ENCODE measurements around the gene RXRA. TPM values are rescaled to one million over a fixed set of nuclear protein-coding genes. Genes with fewer than 3 reads are reported as not detected.
A peak's percentile ranks its signal among the peaks of the same experiment; 100 is the strongest.

The RXRA gene
- total and polyA plus RNA-seq, 3 experiments from 2014 or later = 2.1 to 10.0 (median 9.9) TPM

GRCh38 chr9:134291961-134292871 is 34.0 kb upstream of the RXRA start:
- Mint-ChIP-seq H3K9me3 (no peaks in the 10 kb centered on the region), H3K36me3 (no peaks in the 10 kb centered on the region), H3K4me3 (peak overlapping the region in 1 of 7 donors; percentile 32), H3K4me1 (peaks cover 2 to 5% (median 4%) of the 10 kb centered on the region in 3 donors), H3K27me3 (peaks cover 6 to 17% of the 10 kb centered on the region in 2 donors), H3K27ac (no peak overlapping the region)
- H3K27me3 ChIP-seq (ENCODE audit: insufficient read depth, low read length, poor library complexity, severe bottlenecking) = no peaks in the 10 kb centered on the region
- ChIA-PET CTCF (no interaction called here), POLR2A (no interaction called here)
- no peaks in the 10 kb centered on the region for H3K9me3 ChIP-seq (ENCODE audit: low read length)
- no peak overlapping the region for H3K4me3 ChIP-seq (ENCODE audit: low read length)
- no peak overlapping the region for H3K27ac ChIP-seq (ENCODE audit: low read depth, low read length)
- no peaks in the 10 kb centered on the region for H3K4me1 ChIP-seq (ENCODE audit: insufficient read depth, low read length)
- no peaks in the 10 kb centered on the region for H3K36me3 ChIP-seq (ENCODE audit: insufficient read depth, low read length)
- no peak for DNase-seq

GRCh38 chr9:134293031-134293521 is 33.2 kb upstream of the RXRA start:
- no peaks in the 10 kb centered on the region for H3K36me3 ChIP-seq (ENCODE audit: insufficient read depth, low read length)
- no peak overlapping the region for H3K27ac ChIP-seq (ENCODE audit: low read depth, low read length)
- H3K4me1 ChIP-seq (ENCODE audit: insufficient read depth, low read length) = no peaks in the 10 kb centered on the region
- ChIA-PET POLR2A (no interaction called here), CTCF (no interaction called here)
- no peak overlapping the region for H3K4me3 ChIP-seq (ENCODE audit: low read length)
- Mint-ChIP-seq H3K27ac (no peak overlapping the region), H3K27me3 (peaks cover 6 to 20% of the 10 kb centered on the region in 2 donors), H3K4me3 (peak overlapping the region in 2 of 7 donors; percentile 8 to 32), H3K36me3 (no peaks in the 10 kb centered on the region), H3K4me1 (peaks cover 2 to 5% (median 4%) of the 10 kb centered on the region in 3 donors), H3K9me3 (no peaks in the 10 kb centered on the region)
- H3K27me3 ChIP-seq (ENCODE audit: insufficient read depth, low read length, poor library complexity, severe bottlenecking) = no peaks in the 10 kb centered on the region
- DNase-seq = no peak
- H3K9me3 ChIP-seq (ENCODE audit: low read length) = no peaks in the 10 kb centered on the region

DNA sequence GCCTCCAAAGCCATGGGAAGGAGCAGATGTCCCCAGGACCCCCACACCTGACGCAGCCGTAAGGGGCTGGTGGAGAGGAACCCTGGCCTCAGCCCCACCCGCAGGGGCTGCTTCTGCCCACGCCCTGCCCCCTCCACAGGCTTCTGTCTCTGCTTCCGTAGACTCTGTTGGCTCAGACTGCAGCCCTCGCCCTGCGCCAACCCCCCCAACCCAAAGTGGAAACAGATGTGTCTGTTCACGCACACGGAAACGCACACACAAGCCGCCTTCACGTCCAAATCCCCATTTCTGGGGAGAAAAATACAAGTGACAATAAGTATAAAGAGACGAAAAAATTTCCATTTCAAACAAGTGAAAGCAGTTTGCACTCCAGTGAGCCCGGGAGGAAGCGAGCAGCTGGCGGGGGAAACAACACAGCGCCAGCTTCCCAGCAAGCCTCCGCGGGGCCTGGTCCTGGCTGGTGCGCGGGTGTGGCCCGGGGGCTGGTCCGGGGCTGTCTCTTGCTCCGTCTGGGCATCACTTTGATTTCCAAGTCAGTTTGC is 32.6 kb upstream of the RXRA start:
- Histone ChIP-seq H3K4me3 (ENCODE audit: low read length) (no peak overlapping the region), H3K27ac (ENCODE audit: low read depth, low read length) (no peak overlapping the region), H3K27me3 (ENCODE audit: insufficient read depth, low read length, poor library complexity, severe bottlenecking) (no peaks in the 10 kb centered on the region), H3K9me3 (ENCODE audit: low read length) (no peaks in the 10 kb centered on the region), H3K4me1 (ENCODE audit: insufficient read depth, low read length) (no peaks in the 10 kb centered on the region), H3K36me3 (ENCODE audit: insufficient read depth, low read length) (no peaks in the 10 kb centered on the region)
- ChIA-PET CTCF (interaction anchor here (1.6 kb wide), 1 partner anchor 9 kb away, joined by 3 read pairs; no protein-coding TSS in a partner anchor), POLR2A (no interaction called here)
- no peaks in the 10 kb centered on the region for H3K36me3 Mint-ChIP-seq
- peaks cover 2 to 5% (median 4%) of the 10 kb centered on the region in 3 donors for H3K4me1 Mint-ChIP-seq
- H3K9me3 Mint-ChIP-seq = no peaks in the 10 kb centered on the region
- no peak for DNase-seq
- peaks cover 6 to 20% of the 10 kb centered on the region in 2 donors for H3K27me3 Mint-ChIP-seq
- no peak overlapping the region for H3K27ac Mint-ChIP-seq
- H3K4me3 Mint-ChIP-seq = peak overlapping the region in 5 of 7 donors; percentile 33 to 78 (median 49)

DNA sequence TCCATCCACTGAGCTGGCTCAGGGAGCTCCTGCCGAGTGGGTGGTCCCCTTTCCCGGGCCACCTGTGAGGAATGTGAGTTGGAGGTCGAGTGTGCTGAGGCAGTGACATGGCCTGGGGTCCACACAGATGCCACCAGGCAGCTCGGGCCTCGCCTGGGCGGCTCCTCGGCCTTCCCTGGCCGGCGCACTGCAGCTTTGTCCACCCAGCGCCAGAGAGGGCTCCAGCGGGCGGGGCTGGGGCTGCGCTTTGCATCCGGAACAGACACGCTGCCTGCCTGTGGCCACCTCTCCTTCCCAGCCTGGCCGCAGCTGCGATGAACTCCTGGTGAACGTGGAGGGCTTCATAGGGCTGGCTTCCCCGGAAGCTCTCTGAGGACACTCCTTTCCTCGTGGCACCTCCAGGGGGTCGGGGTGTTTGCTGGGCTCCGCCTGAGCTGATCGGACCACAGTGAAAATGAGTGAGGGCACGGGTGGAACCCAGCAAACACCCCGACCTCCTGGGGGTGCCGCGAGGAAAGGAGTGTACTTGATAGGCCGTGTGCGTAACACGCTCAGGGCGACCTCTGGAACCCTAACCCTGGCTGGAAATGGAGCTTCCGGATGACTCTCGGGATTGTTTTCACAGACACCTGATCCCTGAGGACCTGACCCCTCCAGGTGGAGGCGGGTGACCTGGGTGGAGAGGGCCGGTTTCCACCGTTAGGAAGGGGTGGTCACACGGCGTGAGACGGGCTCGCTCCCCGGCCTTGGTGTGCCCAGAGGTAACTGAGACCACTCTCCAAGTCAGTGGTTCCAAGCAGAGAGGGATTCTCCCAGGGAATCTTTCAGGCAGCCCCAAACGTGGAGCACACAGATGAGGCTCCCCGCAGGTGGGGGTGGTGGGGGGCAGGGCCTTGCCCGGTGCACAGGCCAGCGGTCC is 31.8 kb upstream of the RXRA start:
- Histone ChIP-seq H3K36me3 (ENCODE audit: insufficient read depth, low read length) (no peaks in the 10 kb centered on the region), H3K4me1 (ENCODE audit: insufficient read depth, low read length) (no peaks in the 10 kb centered on the region), H3K27ac (ENCODE audit: low read depth, low read length) (no peak overlapping the region), H3K27me3 (ENCODE audit: insufficient read depth, low read length, poor library complexity, severe bottlenecking) (no peaks in the 10 kb centered on the region), H3K9me3 (ENCODE audit: low read length) (no peaks in the 10 kb centered on the region), H3K4me3 (ENCODE audit: low read length) (no peak overlapping the region)
- Mint-ChIP-seq H3K27ac (no peak overlapping the region), H3K4me1 (peaks cover 2 to 5% (median 4%) of the 10 kb centered on the region in 3 donors), H3K27me3 (peaks cover 6 to 20% of the 10 kb centered on the region in 2 donors), H3K4me3 (no peak overlapping the region), H3K9me3 (no peaks in the 10 kb centered on the region), H3K36me3 (no peaks in the 10 kb centered on the region)
- POLR2A ChIA-PET = no interaction called here
- CTCF ChIA-PET = interaction anchor here (1.6 kb wide), 1 partner anchor 9 kb away, joined by 3 read pairs; no protein-coding TSS in a partner anchor
- DNase-seq = no peak

DNA sequence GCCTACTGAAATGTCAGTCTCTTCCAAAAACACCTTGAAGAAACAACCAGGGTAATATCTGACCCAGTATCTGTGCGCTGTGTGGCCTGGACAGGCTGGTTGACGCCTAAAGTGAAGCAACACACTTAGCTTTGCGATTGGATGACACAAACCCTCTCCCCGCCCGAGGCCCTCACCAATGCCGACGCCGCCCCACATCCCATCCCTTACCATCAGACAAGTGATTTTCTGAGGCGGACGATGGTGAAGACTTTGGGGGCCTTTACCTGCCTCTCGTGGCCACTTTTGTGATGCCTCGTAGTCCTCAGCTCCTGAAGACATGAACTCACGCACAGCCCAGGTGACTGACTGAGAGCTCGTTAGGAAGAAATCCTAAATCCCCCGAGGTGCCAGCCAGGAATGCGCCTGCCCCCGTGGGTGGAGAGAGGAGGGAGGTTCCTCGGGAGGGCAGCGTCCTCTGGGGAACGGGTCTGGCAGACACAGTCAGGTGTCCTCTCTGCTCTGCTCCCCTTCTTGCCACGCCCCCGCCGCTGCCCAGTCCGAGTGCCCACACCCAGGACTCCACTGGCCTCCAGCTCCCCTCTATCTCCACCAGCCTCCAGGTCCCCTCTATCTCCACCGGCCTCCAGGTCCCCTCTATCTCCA is 31.0 kb upstream of the RXRA start:
- peaks cover 2 to 20% of the 10 kb centered on the region in 2 donors for H3K27me3 Mint-ChIP-seq
- no peaks in the 10 kb centered on the region for H3K36me3 Mint-ChIP-seq

DNA sequence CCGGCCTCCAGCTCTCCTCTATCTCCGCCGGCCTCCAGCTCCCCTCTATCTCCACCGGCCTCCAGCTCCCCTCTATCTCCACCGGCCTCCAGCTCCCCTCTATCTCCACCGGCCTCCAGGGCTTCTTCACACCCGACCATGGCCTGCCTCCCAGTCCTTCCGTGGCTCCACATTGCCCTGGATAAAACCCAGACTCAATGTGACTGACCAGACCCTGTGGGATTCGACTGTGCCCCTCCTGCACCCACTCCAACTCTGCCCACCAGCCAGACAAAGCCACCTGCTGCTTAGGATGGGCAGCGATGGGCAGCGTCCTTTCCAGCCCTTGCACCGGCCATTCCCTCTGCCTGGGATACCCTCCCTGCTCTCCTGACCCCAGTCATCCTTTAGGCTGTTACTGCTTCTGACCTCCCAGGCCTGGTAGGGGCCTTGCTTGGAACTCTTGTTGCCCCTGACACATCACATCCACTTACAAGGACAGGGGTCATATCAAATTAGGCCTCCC is 30.5 kb upstream of the RXRA start:
- H3K4me1 Mint-ChIP-seq = peaks cover 2 to 13% (median 11%) of the 10 kb centered on the region in 3 donors
- H3K27ac ChIP-seq (ENCODE audit: low read depth, low read length) = no peak overlapping the region
- ChIA-PET POLR2A (no interaction called here), CTCF (no interaction called here)
- H3K4me1 ChIP-seq (ENCODE audit: insufficient read depth, low read length) = no peaks in the 10 kb centered on the region
- H3K36me3 ChIP-seq (ENCODE audit: insufficient read depth, low read length) = no peaks in the 10 kb centered on the region
- no peaks in the 10 kb centered on the region for H3K9me3 Mint-ChIP-seq
- no peaks in the 10 kb centered on the region for H3K36me3 Mint-ChIP-seq
- peak overlapping the region in 2 of 8 donors; percentile 28 to 47 for H3K27ac Mint-ChIP-seq
- H3K9me3 ChIP-seq (ENCODE audit: low read length) = no peaks in the 10 kb centered on the region
- H3K4me3 ChIP-seq (ENCODE audit: low read length) = no peak overlapping the region
- DNase-seq = no peak
- no peaks in the 10 kb centered on the region for H3K27me3 ChIP-seq (ENCODE audit: insufficient read depth, low read length, poor library complexity, severe bottlenecking)
- H3K4me3 Mint-ChIP-seq = peak overlapping the region in 1 of 7 donors; percentile 80
- H3K27me3 Mint-ChIP-seq = peaks cover 2 to 18% of the 10 kb centered on the region in 2 donors

More for the DNA sequence above, 31.0 kb upstream of the RXRA start:
- Mint-ChIP-seq H3K4me3 (no peak overlapping the region), H3K9me3 (no peaks in the 10 kb centered on the region), H3K4me1 (peaks cover 2 to 9% (median 5%) of the 10 kb centered on the region in 3 donors), H3K27ac (peak overlapping the region in 1 of 8 donors; percentile 47)
- H3K4me3 ChIP-seq (ENCODE audit: low read length) = no peak overlapping the region
- no peak overlapping the region for H3K27ac ChIP-seq (ENCODE audit: low read depth, low read length)
- CTCF ChIA-PET = interaction anchor here (1.6 kb wide), 1 partner anchor 10 kb away, joined by 3 read pairs; no protein-coding TSS in a partner anchor
- POLR2A ChIA-PET = no interaction called here
- no peak for DNase-seq
- no peaks in the 10 kb centered on the region for H3K27me3 ChIP-seq (ENCODE audit: insufficient read depth, low read length, poor library complexity, severe bottlenecking)
- no peaks in the 10 kb centered on the region for H3K36me3 ChIP-seq (ENCODE audit: insufficient read depth, low read length)
- no peaks in the 10 kb centered on the region for H3K4me1 ChIP-seq (ENCODE audit: insufficient read depth, low read length)
- no peaks in the 10 kb centered on the region for H3K9me3 ChIP-seq (ENCODE audit: low read length)

GRCh38 chr9:134296301-134297082 is 29.8 kb upstream of the RXRA start:
- no peaks in the 10 kb centered on the region for H3K9me3 ChIP-seq (ENCODE audit: low read length)
- no peak for DNase-seq
- Mint-ChIP-seq H3K4me3 (peak overlapping the region in 1 of 7 donors; percentile 36), H3K27me3 (peaks cover 2 to 15% of the 10 kb centered on the region in 2 donors), H3K4me1 (peaks cover 5 to 17% (median 16%) of the 10 kb centered on the region in 3 donors), H3K36me3 (no peaks in the 10 kb centered on the region), H3K27ac (peak overlapping the region in 2 of 8 donors; percentile 31 to 59), H3K9me3 (no peaks in the 10 kb centered on the region)
- ChIA-PET CTCF (no interaction called here), POLR2A (no interaction called here)
- no peak overlapping the region for H3K27ac ChIP-seq (ENCODE audit: low read depth, low read length)
- no peaks in the 10 kb centered on the region for H3K27me3 ChIP-seq (ENCODE audit: insufficient read depth, low read length, poor library complexity, severe bottlenecking)
- H3K36me3 ChIP-seq (ENCODE audit: insufficient read depth, low read length) = no peaks in the 10 kb centered on the region
- peaks cover 4% of the 10 kb centered on the region for H3K4me1 ChIP-seq (ENCODE audit: insufficient read depth, low read length)
- no peak overlapping the region for H3K4me3 ChIP-seq (ENCODE audit: low read length)

Data from CD8-positive, alpha-beta memory T cell (primary cell).